ENCODE results near the gene CYGB.

- TF ChIP-seq, protein P1, sequence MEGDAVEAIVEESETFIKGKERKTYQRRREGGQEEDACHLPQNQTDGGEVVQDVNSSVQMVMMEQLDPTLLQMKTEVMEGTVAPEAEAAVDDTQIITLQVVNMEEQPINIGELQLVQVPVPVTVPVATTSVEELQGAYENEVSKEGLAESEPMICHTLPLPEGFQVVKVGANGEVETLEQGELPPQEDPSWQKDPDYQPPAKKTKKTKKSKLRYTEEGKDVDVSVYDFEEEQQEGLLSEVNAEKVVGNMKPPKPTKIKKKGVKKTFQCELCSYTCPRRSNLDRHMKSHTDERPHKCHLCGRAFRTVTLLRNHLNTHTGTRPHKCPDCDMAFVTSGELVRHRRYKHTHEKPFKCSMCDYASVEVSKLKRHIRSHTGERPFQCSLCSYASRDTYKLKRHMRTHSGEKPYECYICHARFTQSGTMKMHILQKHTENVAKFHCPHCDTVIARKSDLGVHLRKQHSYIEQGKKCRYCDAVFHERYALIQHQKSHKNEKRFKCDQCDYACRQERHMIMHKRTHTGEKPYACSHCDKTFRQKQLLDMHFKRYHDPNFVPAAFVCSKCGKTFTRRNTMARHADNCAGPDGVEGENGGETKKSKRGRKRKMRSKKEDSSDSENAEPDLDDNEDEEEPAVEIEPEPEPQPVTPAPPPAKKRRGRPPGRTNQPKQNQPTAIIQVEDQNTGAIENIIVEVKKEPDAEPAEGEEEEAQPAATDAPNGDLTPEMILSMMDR (optimal IDR thresholded peaks at IDR 0.05 in 1 of 3, IDR thresholded peaks at IDR 0.05 in 1 of 3, conservative IDR thresholded peaks at IDR 0.05 in 1 of 3; ENCODE audit: extremely low read depth in 1 of 3, insufficient read depth in 2 of 3, low read length in 3 of 3), result no peak
- no peak for TF ChIP-seq EZH2 (IDR thresholded peaks at IDR 0.05; ENCODE audit: low read length)
These were observed 47.3 kb downstream of the CYGB start for GRCh38 chr17:76490112-76490710.
